DND-41 (cell line): ENCODE results near the gene ATP13A1.

Experiments
- CTCF ChIP-seq: IDR thresholded peaks from 2 replicates; pipeline ENCODE4 v1.5.1; 2012; ENCODE audit warnings: borderline replicate concordance, low read length, moderate library complexity, mild to moderate bottlenecking; ENCODE audit not compliant: poor library complexity, severe bottlenecking; ENCODE audit errors: extremely low read depth
- EZH2 ChIP-seq: IDR thresholded peaks from 3 replicates; pipeline ENCODE4 v1.6.1; 2012; ENCODE audit warnings: borderline replicate concordance, low read depth, mild to moderate bottlenecking, moderate library complexity, low read length, inconsistent platforms; ENCODE audit not compliant: severe bottlenecking

GRCh38 chr19:19649580-19649995 is 13.9 kb downstream of the ATP13A1 start:
- TF ChIP-seq CTCF, result no peak
- no peak for TF ChIP-seq EZH2
